Ascending aorta (tissue), 2 donors: ENCODE measurements around the gene SGF29. TPM values are rescaled to one million over a fixed set of nuclear protein-coding genes. Genes with fewer than 3 reads are reported as not detected.
"Not testable (repeated sequence)": the region's sequence is repeated elsewhere in the genome, so short reads cannot be mapped to it uniquely, and the experiment has no call there.

Source experiments
- DNase-seq, 2 donors: peaks; one replicate each; pipeline ENCODE4 v3.0.0-alpha.2; 2019; ENCODE audit warnings: low spot score in 2 of 2
- H3K27ac ChIP-seq, 2 donors: fragments of 200-600 bp; sonication (generic); one replicate each; pipeline ENCODE4 v1.5.1; 2016 to 2017; ENCODE audit warnings: mild to moderate bottlenecking in 1 of 2
- H3K27me3 ChIP-seq: fragments of 200-600 bp; sonication (generic); one replicate; pipeline ENCODE4 v1.5.1; 2017
- H3K36me3 ChIP-seq, 2 donors: fragments of 200-600 bp; sonication (generic); one replicate each; pipeline ENCODE4 v1.5.1; 2016
- H3K4me1 ChIP-seq, 2 donors: fragments of 200-600 bp; sonication (generic); one replicate each; pipeline ENCODE4 v1.5.1; 2016 to 2017; ENCODE audit warnings: mild to moderate bottlenecking in 1 of 2
- H3K4me3 ChIP-seq, 2 donors: fragments of 200-600 bp; sonication (generic); one replicate each; pipeline ENCODE4 v1.5.1; 2016 to 2017; ENCODE audit warnings: mild to moderate bottlenecking in 1 of 2
- H3K9me3 ChIP-seq, 2 donors: fragments of 200-600 bp; sonication (generic); one replicate each; pipeline ENCODE4 v1.5.1; 2016
- intact Hi-C: fragments of 100-400 bp; cut with DNase I; formaldehyde crosslinking; loops from one replicate; pipeline ENCODE4 v1.15.1; 2023
- total RNA-seq: library from RNA; depleted of rRNA; stranded (reverse); fragments of >200 nt; gene quantifications from one replicate; pipeline ENCODE4 v1.1.0, GENCODE V29; 2016
- TF ChIP-seq, protein P1 (sequence below), 3 experiments: fragments of 200-600 bp in 2 of 3; fragments of 450-650 bp in 1 of 3; sonication (generic) in 2 of 3; IDR thresholded peaks; one replicate each; pipeline ENCODE4 v1.5.1; 2016 to 2019; ENCODE audit warnings: antibody characterized with exemption in 3 of 3, mild to moderate bottlenecking in 1 of 3, moderate library complexity in 1 of 3

The SGF29 gene
- total RNA-seq, 1 donor from 2014 or later, result 14.0 TPM

- DNase-seq, result no peak
- H3K27me3 ChIP-seq, result no peaks in the 10 kb centered on the region
- TF ChIP-seq, protein P1, sequence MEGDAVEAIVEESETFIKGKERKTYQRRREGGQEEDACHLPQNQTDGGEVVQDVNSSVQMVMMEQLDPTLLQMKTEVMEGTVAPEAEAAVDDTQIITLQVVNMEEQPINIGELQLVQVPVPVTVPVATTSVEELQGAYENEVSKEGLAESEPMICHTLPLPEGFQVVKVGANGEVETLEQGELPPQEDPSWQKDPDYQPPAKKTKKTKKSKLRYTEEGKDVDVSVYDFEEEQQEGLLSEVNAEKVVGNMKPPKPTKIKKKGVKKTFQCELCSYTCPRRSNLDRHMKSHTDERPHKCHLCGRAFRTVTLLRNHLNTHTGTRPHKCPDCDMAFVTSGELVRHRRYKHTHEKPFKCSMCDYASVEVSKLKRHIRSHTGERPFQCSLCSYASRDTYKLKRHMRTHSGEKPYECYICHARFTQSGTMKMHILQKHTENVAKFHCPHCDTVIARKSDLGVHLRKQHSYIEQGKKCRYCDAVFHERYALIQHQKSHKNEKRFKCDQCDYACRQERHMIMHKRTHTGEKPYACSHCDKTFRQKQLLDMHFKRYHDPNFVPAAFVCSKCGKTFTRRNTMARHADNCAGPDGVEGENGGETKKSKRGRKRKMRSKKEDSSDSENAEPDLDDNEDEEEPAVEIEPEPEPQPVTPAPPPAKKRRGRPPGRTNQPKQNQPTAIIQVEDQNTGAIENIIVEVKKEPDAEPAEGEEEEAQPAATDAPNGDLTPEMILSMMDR (IDR thresholded peaks at IDR 0.05), result no peak
- H3K4me1 ChIP-seq, result no peaks in the 10 kb centered on the region
- H3K36me3 ChIP-seq, result peaks cover 40 to 59% of the 10 kb centered on the region in 2 donors
- H3K27ac ChIP-seq, result no peak overlapping the region
- intact Hi-C loops, result no loop called here
- H3K9me3 ChIP-seq, result no peaks in the 10 kb centered on the region
- no peak overlapping the region for H3K4me3 ChIP-seq
These were observed 36.9 kb downstream of the SGF29 start for GRCh38 chr16:28590384-28591340.

DNA sequence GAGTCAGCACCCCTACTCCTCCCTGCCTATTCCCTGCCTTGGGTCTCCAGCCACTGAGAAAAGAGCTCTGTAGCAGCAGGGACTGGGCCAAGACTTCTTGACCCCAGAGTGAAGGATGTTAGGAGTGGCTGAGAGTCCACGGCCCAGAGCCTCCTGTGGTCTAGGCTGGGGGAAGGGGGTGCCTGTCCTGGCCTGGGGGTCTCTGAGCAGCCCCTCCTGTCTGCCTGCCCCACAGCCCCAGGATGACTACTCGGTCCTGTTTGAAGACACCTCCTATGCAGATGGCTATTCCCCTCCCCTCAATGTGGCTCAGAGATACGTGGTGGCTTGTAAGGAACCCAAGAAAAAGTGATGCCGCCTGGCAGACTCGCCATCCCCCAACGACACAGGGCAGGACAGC, 37.6 kb downstream of the SGF29 start:
- Histone ChIP-seq H3K4me3 (no peak overlapping the region), H3K9me3 (no peaks in the 10 kb centered on the region), H3K27me3 (no peaks in the 10 kb centered on the region), H3K27ac (no peak overlapping the region), H3K4me1 (no peaks in the 10 kb centered on the region), H3K36me3 (peaks cover 33 to 52% of the 10 kb centered on the region in 2 donors)
- TF ChIP-seq, protein P1 (IDR thresholded peaks at IDR 0.05), result no peak
- intact Hi-C loops, result no loop called here
- no peak for DNase-seq

GRCh38 chr16:28592511-28592910, 38.8 kb downstream of the SGF29 start:
- Histone ChIP-seq H3K27ac (no peak overlapping the region), H3K9me3 (no peaks in the 10 kb centered on the region), H3K36me3 (peaks cover 29 to 40% of the 10 kb centered on the region in 2 donors), H3K27me3 (no peaks in the 10 kb centered on the region), H3K4me3 (no peak overlapping the region), H3K4me1 (no peaks in the 10 kb centered on the region)
- DNase-seq, result no peak
- intact Hi-C loops, result no loop called here
- TF ChIP-seq, protein P1 (IDR thresholded peaks at IDR 0.05), result no peak

GRCh38 chr16:28592979-28593553, 39.3 kb downstream of the SGF29 start:
- TF ChIP-seq, protein P1 (IDR thresholded peaks at IDR 0.05), result no peak

DNA sequence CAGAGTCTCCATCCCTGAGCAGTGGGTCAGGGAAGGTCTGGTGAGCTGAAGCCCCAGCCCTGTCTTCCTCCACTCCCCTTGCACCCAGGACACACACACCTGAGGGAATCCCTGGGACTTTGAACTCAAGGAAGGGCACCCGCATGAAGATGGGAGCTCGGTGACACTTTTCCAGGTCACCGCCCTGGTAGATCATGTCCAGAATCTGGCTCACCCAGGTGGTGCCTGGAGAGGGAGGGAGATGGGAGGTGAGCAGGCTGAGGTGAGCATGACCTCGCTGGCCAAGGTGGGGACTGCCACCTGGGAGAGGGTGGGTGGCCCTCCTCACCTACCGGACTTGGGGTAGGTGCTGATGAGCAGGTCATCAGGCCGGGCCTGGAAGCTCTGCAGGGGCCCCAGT, 41.7 kb downstream of the SGF29 start:
- H3K27ac ChIP-seq, H3K9me3 ChIP-seq, H3K4me3 ChIP-seq, H3K27me3 ChIP-seq, H3K4me1 ChIP-seq, intact Hi-C loops, DNase-seq: not testable (repeated sequence)
- peaks cover 11 to 15% of the 10 kb centered on the region in 2 donors for H3K36me3 ChIP-seq

More at GRCh38 chr16:28592979-28593553, 39.3 kb downstream of the SGF29 start:
- no peaks in the 10 kb centered on the region for H3K4me1 ChIP-seq
- DNase-seq, result no peak
- H3K36me3 ChIP-seq, result peaks cover 28 to 37% of the 10 kb centered on the region in 2 donors
- intact Hi-C loops, result no loop called here
- no peaks in the 10 kb centered on the region for H3K27me3 ChIP-seq
- no peak overlapping the region for H3K27ac ChIP-seq
- no peaks in the 10 kb centered on the region for H3K9me3 ChIP-seq
- no peak overlapping the region for H3K4me3 ChIP-seq

DNA sequence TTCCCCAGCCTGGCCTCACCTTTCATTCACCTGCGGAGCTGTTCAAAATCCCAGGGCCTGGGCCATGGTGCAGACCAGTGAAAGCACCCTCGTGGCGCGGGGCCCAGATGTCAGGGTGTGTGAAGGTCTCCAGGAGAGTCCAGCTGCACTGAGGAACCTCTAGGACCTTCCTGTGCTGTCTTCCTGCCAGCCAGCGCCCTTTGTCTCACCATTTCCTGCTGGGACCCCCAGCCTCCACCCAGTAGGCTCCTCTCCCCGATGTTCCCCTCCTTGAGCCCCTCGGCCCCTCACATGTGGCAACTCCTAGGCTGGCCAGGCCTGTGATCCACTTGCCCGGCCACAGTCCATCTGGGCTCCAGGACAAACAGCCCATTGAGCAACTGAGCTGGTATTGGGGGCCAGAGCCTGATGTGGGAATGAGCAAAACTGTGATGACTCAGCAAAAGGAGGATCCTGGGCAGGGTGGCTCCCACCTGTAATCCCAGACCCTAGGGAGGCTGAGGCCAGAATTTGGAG, 42.5 kb downstream of the SGF29 start:
- DNase-seq, result no peak
- Histone ChIP-seq H3K9me3 (no peaks in the 10 kb centered on the region), H3K4me3 (no peak overlapping the region), H3K36me3 (peaks cover 5 to 8% of the 10 kb centered on the region in 2 donors), H3K27me3 (no peaks in the 10 kb centered on the region), H3K4me1 (no peaks in the 10 kb centered on the region), H3K27ac (no peak overlapping the region)
- TF ChIP-seq, protein P1 (IDR thresholded peaks at IDR 0.05), result no peak
- intact Hi-C loops, result no loop called here
